GM18502 (cell line): ENCODE results near the gene KRT17.
"Not testable (repeated sequence)": the region's sequence is repeated elsewhere in the genome, so short reads cannot be mapped to it uniquely, and the experiment has no call there.

Experiments
- ATAC-seq: cut with Tn5 transposase; IDR thresholded peaks from one replicate; pipeline ENCODE4 v1.9.1; 2021; ENCODE audit warnings: mild to moderate bottlenecking; ENCODE audit not compliant: unreplicated experiment, poor library complexity

The KRT17 gene

DNA sequence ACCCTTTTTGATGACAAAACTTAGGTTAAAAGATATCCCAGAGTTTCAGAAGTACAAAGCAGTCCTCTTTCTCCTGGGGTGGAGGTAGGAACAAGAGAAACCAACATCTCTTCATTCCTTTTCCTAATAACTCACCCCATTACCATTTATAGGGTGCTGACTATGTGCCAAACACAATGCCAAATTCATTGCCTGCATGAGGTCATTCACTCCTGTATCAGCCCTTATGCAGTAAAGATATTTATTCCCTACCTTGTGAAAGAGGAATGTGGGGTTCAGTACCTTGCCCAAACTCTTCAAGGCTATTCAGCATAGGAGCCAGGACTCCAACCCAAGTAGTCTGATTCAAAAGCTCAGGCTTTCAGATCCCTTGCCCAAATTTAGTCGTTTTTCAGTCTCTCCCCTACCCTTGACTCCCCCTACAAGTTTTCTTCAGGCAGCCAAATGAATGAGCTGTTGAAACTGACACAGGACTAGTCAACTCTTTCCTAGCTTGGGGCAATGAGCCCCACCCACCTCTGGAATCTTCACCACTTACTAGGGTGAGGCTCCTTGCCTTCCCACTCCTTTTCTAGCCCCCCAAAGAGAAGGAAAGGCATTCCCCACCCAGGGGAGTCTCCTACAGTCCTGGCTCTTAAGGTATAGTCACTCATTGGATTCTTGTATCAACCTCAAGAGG is 43.5 kb downstream of the KRT17 start:
- no peak for ATAC-seq

DNA sequence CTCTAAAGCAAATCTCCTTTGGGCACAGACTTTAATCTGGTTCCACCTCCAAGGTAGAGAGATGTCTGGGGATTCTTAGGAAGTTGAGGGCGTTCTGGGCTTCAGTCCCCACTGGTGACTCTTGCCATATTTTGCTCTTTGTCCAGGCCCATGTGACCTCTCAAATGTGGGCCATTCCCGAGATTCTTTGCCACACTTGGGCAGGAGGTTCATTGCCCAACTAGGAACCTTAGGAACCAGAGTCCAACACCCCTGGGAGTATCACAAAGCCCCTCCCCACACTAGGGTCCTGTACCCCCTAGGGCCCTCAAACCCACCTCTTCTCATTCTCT is 44.2 kb downstream of the KRT17 start:
- no peak for ATAC-seq

DNA sequence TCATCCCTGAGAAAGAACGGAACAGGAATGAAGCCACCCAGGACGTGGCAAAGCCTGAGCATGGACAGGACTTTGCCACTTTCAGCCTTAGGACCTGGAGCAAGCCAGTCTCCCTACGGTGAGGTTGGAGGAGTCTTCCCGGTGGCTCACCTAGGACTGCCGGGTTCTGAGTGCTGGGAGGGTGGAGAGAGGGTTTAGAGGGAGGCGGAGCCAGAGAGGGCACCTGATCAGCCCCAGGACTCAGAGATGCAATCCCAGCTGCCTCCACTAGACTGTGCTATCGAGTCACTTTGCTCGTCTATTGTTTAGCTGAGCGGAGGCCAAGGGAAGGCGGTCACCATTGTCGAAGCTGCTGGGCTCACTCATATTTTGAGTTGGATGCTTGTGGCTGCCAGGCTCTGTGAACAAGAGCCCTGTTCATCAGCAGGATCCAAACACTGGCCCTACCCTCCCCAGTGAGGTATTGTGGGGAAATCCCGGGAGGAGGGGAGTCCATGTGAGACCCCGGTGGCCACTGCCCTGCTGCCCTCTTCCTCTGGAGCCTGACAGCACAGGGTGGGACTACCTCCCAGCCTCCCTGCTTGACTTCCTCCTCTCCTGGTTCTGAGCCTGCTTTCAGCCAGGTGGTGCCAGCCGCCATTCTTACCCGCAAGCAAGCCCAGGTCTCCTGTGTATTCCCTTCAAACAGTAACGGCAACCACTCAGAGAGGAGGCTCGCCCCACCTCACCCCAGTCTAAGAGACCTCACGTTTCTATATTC is 44.7 kb downstream of the KRT17 start:
- ATAC-seq, result no peak

DNA sequence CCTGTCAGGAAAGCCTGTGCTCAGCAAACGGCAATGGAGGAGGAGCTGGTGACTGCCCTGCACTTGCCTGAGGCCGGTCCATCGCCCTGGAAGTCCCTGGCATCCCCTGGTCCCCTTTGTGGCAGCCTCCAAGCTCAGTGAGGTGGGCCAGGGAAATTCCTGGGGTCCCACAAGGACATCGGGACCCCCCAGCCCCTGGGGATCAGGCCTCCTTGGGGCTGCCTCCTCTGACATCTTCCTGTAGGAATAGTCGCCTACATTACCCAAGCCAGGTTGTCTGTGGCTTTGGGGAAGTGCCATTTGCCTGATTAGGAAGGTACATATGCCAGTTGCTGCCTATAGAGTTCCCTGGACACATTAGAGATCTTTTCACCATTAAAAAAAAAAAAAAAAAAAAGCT is 45.4 kb downstream of the KRT17 start:
- no peak for ATAC-seq

DNA sequence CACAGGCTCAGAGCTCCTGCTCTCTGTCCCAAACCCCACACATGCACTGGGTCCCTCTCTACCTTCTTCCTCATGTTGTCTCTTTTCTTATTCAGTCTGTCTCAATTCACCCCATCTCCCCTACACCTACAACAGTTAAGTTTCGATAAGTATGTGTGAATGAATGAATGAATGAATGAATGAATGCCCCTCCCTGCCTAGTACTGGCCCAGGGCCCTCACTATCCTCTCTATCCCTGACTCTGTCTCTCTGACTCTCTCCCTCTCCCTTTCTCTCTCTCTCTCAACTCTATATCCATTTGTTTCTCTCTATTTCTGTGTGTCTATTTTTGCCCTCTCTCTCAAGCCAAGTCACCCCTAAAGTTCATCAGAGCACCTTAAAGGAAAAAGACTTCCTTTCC is 45.8 kb downstream of the KRT17 start:
- no peak for ATAC-seq

DNA sequence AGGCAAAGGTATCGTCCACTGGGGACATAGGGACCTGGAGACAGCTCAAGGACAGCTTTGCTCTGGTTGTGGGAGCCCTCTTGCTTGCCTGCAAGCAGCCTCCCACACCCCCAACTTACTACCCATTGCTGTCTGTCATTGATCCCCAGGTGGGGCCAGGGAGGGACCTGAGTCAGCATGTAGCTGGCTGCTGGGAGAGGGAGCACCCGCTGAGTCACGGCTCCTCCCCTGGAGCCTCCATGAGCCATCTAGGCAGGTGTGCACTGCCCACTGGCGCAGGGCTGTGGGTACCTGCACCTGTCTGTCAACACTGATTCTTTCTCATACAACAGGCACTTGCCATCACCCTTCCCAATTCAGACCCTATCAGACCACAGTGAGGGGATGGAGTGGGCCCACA is 47.6 kb downstream of the KRT17 start:
- not testable (repeated sequence) for ATAC-seq

DNA sequence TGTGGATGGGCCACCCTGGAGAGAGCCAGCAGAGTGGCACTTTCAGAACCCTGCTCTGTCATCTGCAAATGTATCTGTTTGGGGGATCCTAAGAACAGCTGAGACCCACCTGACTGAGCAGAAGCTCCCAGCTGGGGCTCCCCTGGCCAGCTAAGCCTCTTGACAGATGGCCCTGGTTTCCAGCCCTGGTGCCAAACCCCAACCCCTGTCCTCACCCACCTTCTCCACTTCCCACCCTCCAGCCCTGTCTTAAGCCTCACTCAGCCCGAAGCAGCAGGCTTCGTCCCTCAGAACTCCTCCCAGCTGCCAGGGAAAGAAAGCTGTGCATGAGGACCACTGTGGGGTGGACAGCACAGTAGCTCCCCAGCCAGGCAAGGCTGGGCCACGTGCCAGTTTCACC is 49.0 kb downstream of the KRT17 start:
- no peak for ATAC-seq

DNA sequence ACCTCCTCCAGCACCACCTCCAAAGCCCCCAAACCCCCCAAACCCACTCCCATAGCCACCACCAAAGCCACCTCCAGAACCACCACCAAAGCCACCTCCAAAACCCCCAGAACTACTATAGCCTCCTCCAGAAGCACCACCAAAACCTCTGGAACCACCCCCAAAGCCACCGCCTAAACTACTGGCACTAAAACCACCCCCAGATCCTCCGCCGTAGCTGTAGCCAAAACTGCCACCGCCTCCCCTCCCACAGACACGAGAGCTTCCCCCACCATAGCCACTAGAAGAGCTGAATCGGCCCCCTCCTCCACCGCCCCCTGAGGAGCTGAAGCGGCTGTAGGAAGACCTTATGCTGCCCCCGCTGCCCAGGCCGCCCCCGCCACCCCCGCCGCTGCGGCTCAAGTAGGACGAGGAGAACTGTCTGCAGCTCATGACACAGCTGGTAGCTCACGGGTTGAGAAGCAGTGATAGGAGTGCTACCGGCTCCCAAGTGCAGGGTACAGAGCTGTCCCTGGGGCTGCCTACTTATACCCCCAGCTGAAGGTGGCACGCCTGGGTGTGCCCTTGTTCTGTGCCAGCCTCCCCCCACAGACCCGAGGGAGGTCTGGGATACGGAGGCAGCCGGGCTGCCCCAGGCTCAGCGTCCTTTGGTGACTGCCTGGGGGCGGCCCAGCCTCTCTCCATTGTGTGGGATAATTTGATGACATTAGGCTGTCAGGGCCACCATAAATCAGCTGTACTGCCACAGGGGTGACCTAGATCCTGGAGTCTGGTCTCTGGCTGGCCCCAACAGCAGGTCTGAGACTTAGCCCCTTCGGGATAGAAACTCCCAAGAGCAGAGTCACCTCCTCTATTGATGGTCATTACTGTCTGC is 52.6 kb downstream of the KRT17 start, which contains the start of gene KRT9:
Gene KRT9, minus strand, starts transcription at position 499 of the 874 bp plus-strand sequence. Its CDS starts 67 bp downstream, at position 432.
- no peak for ATAC-seq
